Heart left ventricle (tissue), 16 donors: ENCODE results near the gene ZNF202. TPM values are rescaled to one million over a fixed set of nuclear protein-coding genes. Genes with fewer than 3 reads are reported as not detected.

Source experiments
- ATAC-seq, 4 donors: fragments of 200-7000 bp; cut with Tn5 transposase; one replicate each; pipeline ENCODE4 v1.9.1; 2020 to 2022; ENCODE audit warnings: moderate library complexity in 4 of 4, mild to moderate bottlenecking in 3 of 4, moderate number of reproducible peaks in 1 of 4
- DNase-seq, 5 donors: peaks; one replicate each; pipeline ENCODE4 v3.0.0-alpha.2; 2020
- H3K27ac ChIP-seq, 12 donors: fragments of 200-600 bp; sonication (generic) in 4 of 12; one replicate each; pipeline versions ENCODE4 v1.5.0 to v1.8.0; 2016 to 2022; ENCODE audit warnings: mild to moderate bottlenecking in 2 of 12
- H3K27me3 ChIP-seq, 9 donors: fragments of 200-600 bp; sonication (generic) in 2 of 9; one replicate each; pipeline versions ENCODE4 v1.5.1 to v1.8.0; 2016 to 2022; ENCODE audit warnings: mild to moderate bottlenecking in 3 of 9
- H3K36me3 ChIP-seq, 9 donors: fragments of 200-600 bp; sonication (generic) in 2 of 9; one replicate each; pipeline versions ENCODE4 v1.5.0 to v1.8.0; 2018 to 2022; ENCODE audit warnings: mild to moderate bottlenecking in 2 of 9
- H3K4me1 ChIP-seq, 12 donors: fragments of 200-600 bp; sonication (generic) in 4 of 12; one replicate each; pipeline versions ENCODE4 v1.5.0 to v1.8.0; 2016 to 2022; ENCODE audit warnings: mild to moderate bottlenecking in 3 of 12
- H3K4me3 ChIP-seq, 12 donors: fragments of 200-600 bp; sonication (generic) in 4 of 12; one replicate each; pipeline versions ENCODE4 v1.5.0 to v1.8.0; 2017 to 2022; ENCODE audit warnings: mild to moderate bottlenecking in 9 of 12, moderate library complexity in 4 of 12
- H3K9me3 ChIP-seq, 12 donors: fragments of 200-600 bp; sonication (generic) in 4 of 12; one replicate each; pipeline versions ENCODE4 v1.5.0 to v1.8.0; 2016 to 2022; ENCODE audit warnings: mild to moderate bottlenecking in 1 of 12
- CTCF ChIP-seq, 12 donors: fragments of 200-600 bp; sonication (generic) in 4 of 12; IDR thresholded peaks; one replicate each; pipeline versions ENCODE4 v1.5.0 to v1.8.0; 2018 to 2022; ENCODE audit warnings: antibody characterized with exemption in 12 of 12, mild to moderate bottlenecking in 5 of 12
- POLR2A ChIP-seq, 2 donors: fragments of 450-650 bp; IDR thresholded peaks; one replicate each; pipeline ENCODE4 v1.6.1; 2017; ENCODE audit warnings: antibody characterized with exemption in 2 of 2, mild to moderate bottlenecking in 2 of 2, moderate library complexity in 2 of 2
- WGBS, 4 donors: extraction: QIAGEN DNeasy Blood & Tissue Kit in 2 of 4; methylation state at CpG; one replicate each; pipeline versions ENCODE4 v1.1.5 to v1.1.7; 2013 to 2018; 5-methylcytosine and 5-hydroxymethylcytosine counted together
- intact Hi-C, 10 donors: fragments of 100-400 bp; cut with DNase I; formaldehyde crosslinking; loops; one replicate each; pipeline versions ENCODE4 v1.11.1 to v1.14.2; 2022
- polyA plus RNA-seq, 2 donors: library from polyadenylated mRNA; stranded (reverse); fragments of 200-250 nt; gene quantifications; one replicate each; pipeline ENCODE4 v1.2.3, GENCODE V29; 2013
- total RNA-seq, 9 donors: library from RNA; depleted of rRNA in 2 of 9; stranded (reverse); fragments of >200 nt in 2 of 9; fragmentation: NEBNext Ultra II Directional in 3 of 9; extraction: Animal tissue kit (Norgen Biotek cat#: 25700) in 3 of 9; gene quantifications; one replicate each; pipeline versions ENCODE4 v1.1.0 to v1.2.4, GENCODE V29; 2016 to 2023
- donor health status: ischemic (EF 13 %, LVEDD 7.1; RV severe dilation, severe dysfunction).
- donor health status: healthy with polysubstance abuse.
- donor health status: DM: no; HTN: yes; CAD: no.
- donor health status: DM: no; HTN: no; CAD: no.
- donor health status: ischemic (EF 25% LVEDD 6.9; RV normal size, moderate dysfunction).
- donor health status: ischemic (EF 25% LVEDD 5.7; RV mildly dilated, moderate dysfunction).
- donor health status: healthy.
- donor health status: DM: yes; HTN: yes; CAD: no.
- donor health status: ischemic (EF 35%, LVEDD 5.7; RV mildly dilated, moderate dysfunction).
- donor health status: nonischemic (EF 11% LVEDD 7.7; RV severe dilation, severe dysfunction).
- donor health status: DM: yes; HTN: yes; CAD: no.
- donor health status: PGD.
- donor health status: ischemic (EF 29% LVEDD 5.4; RV normal size, mild dysfunction).
- donor health status: nonischemic (EF 23%, LVEDD 6.1; RV moderate dilation, normal function).

The ZNF202 gene
- total and polyA plus RNA-seq, 11 donors, result 1.7 to 7.0 (median 4.4) TPM

- no peaks in the 10 kb centered on the region for H3K4me1 ChIP-seq
- H3K4me3 ChIP-seq, result no peak overlapping the region
- intact Hi-C loops, result no loop called here
- no peak overlapping the region for H3K27ac ChIP-seq
- H3K36me3 ChIP-seq, result no peaks in the 10 kb centered on the region
- DNase-seq (no peak), ATAC-seq (no peak)
- TF ChIP-seq POLR2A (IDR thresholded peaks at IDR 0.05) (no peak), CTCF (IDR thresholded peaks at IDR 0.05) (no peak)
- H3K9me3 ChIP-seq, result no peaks in the 10 kb centered on the region
- WGBS, 4 donors, result 70 to 78% (median 76%) methylated on average over 9 of the region's 9 CpGs
- H3K27me3 ChIP-seq, result peaks cover 0 to 25% (median 0%) of the 10 kb centered on the region in 9 donors
These were observed 46.2 kb downstream of the ZNF202 start for GRCh38 chr11:123695231-123695630.

GRCh38 chr11:123694551-123694950 is 46.9 kb downstream of the ZNF202 start:
- Histone ChIP-seq H3K27ac (no peak overlapping the region), H3K36me3 (no peaks in the 10 kb centered on the region), H3K4me1 (no peaks in the 10 kb centered on the region), H3K4me3 (no peak overlapping the region), H3K9me3 (no peaks in the 10 kb centered on the region), H3K27me3 (peaks cover 0 to 25% (median 0%) of the 10 kb centered on the region in 9 donors)
- 40 to 62% (median 56%) methylated on average over 2 of the region's 2 CpGs for WGBS, 4 donors
- no peak for TF ChIP-seq POLR2A (IDR thresholded peaks at IDR 0.05)
- no peak for TF ChIP-seq CTCF (IDR thresholded peaks at IDR 0.05)
- intact Hi-C loops, result no loop called here
- no peak for ATAC-seq
- DNase-seq, result no peak

GRCh38 chr11:123692961-123693360 is 48.5 kb downstream of the ZNF202 start:
- no peaks in the 10 kb centered on the region for H3K36me3 ChIP-seq
- H3K27me3 ChIP-seq, result peaks cover 0 to 25% (median 0%) of the 10 kb centered on the region in 9 donors
- TF ChIP-seq POLR2A (IDR thresholded peaks at IDR 0.05) (no peak), CTCF (IDR thresholded peaks at IDR 0.05) (no peak)
- no peaks in the 10 kb centered on the region for H3K4me1 ChIP-seq
- no peak overlapping the region for H3K4me3 ChIP-seq
- ATAC-seq (no peak), DNase-seq (no peak)
- H3K9me3 ChIP-seq, result no peaks in the 10 kb centered on the region
- H3K27ac ChIP-seq, result no peak overlapping the region
- intact Hi-C loops, result no loop called here

- Histone ChIP-seq H3K36me3 (no peaks in the 10 kb centered on the region), H3K9me3 (no peaks in the 10 kb centered on the region), H3K27me3 (peaks cover 0 to 28% (median 0%) of the 10 kb centered on the region in 9 donors), H3K4me3 (no peak overlapping the region), H3K27ac (no peak overlapping the region), H3K4me1 (no peaks in the 10 kb centered on the region)
- 71 to 80% (median 73%) methylated on average over 3 of the region's 3 CpGs for WGBS, 4 donors
- DNase-seq (no peak), ATAC-seq (no peak)
- intact Hi-C loops, result no loop called here
- TF ChIP-seq CTCF (IDR thresholded peaks at IDR 0.05) (no peak), POLR2A (IDR thresholded peaks at IDR 0.05) (no peak)
These were observed 51.0 kb downstream of the ZNF202 start for GRCh38 chr11:123690485-123690884.
